Effector CD8-positive, alpha-beta T cell (primary cell): Measurements from ENCODE around the gene PALLD.

Source experiments
- DNase-seq: peaks from one replicate; lab custom pipeline; 2025; lab: John Stamatoyannopoulos, UW

PALLD gene

GRCh38 chr4:168593399-168593798 is 96.5 kb downstream of the PALLD start:
- no peak for DNase-seq

DNA sequence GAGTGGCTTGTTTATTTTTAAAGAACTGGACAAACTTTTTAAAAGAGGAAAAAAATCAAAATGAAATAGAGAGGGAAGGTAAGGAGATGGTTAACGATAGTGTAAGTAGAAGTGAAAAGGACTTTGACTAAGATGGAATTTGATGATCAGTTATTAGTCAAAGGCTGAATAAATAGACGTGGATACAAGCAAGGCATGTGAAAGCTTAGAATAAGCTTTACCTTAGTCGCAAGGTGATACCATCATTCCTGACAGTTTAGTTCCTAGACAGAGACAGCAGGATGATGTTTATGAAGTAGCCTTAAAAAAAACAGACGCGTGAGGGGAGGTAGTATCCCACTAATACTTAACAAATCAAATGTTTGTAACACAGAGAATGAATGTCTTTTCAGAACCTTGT is 97.3 kb downstream of the PALLD start:
- DNase-seq: no peak

DNA sequence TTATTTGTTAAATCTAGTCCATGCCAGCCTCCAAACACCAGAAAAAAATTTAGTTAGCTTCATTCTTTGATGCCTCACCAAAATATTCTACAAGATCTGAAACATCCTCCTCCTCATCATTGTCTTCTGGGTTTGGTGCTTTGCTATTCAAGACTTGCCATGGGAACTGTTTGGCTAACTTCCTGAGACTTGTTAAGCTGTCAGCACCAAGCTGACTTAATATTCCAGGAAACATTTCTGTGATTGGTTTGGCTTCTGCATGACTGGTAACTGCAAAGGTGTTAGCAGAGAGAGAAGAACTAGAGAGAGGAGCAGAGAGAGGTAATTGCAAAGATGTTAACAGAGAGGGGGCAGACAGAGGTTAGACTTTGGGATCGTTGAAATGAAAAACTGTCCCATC is 101.3 kb downstream of the PALLD start:
- no peak for DNase-seq

GRCh38 chr4:168600796-168601583 is 104.1 kb downstream of the PALLD start:
- no peak for DNase-seq

DNA sequence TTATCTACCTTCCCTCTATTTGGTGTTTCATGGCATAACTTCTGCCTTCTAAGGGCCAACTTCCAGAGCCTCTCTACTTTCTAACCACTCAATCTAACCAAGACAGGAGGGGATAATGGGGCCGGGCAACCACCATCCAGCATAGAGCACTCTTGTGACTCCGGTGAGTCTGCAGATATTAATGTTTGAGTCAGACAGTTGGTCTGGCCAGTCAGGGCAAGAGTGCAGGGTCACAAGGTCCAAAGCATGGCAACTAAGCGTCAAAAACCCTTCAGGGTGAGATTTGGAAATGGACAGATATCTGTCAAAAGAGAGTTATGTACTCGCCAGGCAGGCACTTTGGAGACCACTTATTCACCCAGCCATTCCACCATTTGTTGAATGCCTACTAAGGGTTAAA is 105.0 kb downstream of the PALLD start:
- DNase-seq: no peak

DNA sequence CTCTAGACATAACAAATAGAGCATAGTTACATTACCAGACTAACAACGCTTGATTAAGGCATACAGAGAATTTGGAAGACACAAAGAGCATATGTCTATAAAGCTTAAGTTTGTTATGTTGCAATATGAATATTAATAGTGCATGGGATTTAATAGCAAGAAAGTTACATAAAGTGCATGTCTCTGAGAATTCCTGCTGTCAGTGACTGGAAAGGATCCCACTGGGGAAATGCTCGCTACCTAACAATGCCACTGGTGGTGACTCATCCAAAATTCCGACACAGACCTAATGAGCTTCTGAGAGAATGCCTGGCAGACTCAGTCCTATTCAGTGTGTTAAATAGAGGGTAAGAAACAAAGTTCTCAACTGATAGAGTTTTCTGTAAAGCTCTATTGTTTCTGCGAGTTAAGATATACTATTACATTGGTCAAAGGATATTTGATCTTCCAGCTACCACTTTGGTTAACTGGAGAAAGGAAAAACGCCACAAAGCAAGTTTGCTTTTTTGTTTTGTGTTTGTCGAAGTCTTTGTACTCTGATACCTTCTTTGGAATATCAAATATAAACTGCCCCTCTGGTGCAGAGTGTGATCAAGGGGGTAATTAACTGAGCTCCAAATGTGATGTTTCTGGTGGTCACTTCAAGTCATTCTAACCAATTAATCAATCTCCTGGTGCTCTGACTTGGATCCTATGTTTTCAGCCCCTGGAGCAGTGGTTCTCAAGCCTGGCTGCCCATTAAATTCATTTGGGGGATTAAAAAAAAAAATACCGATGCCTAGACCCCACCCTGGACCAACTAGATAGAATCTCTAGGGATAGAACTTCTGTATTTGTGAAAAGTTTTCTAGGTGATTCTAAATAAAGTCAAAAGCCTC is 107.9 kb downstream of the PALLD start:
- DNase-seq: no peak

GRCh38 chr4:168605411-168605810 is 108.6 kb downstream of the PALLD start:
- DNase-seq: no peak

GRCh38 chr4:168607215-168607614 is 110.4 kb downstream of the PALLD start:
- DNase-seq: no peak

DNA sequence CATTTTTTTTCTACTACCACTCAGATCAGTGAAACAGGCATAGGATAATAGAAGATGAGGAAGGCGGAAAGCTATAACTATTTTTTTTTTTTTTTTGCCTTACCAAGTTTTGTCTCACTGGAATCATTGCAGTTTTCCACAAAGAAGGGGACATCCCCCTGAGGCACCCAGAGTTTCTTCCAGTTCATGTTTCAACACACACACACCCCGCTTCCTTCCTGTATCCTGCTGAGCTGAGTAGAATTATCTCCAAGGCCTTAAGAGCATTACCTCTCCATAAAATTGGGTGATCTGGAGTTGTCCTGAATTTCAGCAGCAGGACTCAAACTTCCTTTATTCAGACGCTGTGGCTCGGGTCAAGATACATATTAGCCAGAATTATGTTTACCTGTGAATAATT is 111.9 kb downstream of the PALLD start:
- DNase-seq: no peak

- DNase-seq: no peak
Observed at GRCh38 chr4:168609369-168609768, 112.5 kb downstream of the PALLD start.

GRCh38 chr4:168610911-168611530 is 114.2 kb downstream of the PALLD start:
- no peak for DNase-seq

DNA sequence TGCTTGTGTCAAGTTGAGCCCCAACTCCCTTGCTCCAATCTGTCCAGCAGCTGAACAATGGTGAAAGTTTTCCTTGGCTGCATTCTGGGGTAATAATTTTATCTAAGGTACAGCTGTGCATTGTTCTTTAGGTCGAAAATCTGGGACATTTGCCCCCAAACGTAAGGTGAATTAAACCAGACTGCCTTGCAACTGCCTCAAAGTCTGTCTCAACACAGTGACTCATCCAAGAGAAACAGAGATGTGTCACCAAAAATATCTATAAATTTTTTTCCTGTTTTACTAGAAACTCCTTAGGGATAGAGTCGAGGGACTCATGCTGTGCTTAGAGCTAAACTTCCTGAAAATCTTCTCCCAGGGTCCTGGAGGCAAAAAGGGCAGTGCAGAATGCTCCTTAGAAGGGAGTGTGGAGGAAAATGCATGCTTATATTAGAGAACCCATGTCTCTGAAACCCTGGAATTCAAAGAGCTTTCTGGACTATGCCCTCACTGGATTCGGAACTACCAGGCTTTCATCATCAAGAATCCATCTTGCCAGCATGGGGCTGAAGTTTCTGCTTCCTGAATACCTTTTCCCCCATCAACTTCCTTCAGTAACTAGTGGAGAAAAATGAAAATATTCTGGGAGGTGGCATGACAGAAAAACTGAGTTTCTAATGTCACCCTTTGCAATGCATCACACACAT is 115.7 kb downstream of the PALLD start:
- no peak for DNase-seq

- no peak for DNase-seq
Observed at GRCh38 chr4:168613869-168614268, 117.0 kb downstream of the PALLD start.

DNA sequence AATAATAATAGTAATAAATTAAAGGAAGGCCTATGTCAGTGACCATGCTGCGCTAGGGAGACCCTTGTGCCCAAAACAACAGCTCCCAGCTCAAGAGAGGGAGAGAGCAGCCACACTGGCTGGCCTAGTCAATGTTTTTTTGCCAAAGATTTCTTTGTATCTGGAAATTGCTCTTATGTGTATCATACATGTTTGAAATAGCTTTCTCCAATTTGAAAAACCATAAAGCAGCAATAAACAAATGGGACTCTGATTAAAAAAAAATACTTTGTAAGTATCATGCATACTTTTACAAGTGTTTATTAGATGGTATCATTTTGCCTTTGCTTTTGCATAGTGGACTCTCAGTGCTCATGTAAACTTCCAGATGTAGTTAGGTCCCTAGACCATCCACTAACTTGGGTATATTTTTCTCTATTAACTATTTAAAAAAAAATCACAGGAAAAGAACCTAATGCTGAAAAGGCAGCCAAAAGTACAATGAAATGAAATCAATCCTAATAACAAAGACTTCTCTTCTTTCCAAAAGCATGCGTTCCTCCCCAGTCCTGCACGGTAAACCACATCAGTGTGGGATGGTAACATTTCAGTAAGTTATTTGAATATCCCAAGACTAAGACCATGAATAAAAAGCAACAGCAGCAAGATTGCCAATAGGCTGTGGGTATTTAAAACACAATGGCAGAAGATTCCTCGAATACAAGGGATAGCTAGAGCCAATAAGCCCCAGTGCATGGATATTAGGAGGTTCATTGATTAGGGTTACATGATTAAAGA is 117.6 kb downstream of the PALLD start:
- no peak for DNase-seq

DNA sequence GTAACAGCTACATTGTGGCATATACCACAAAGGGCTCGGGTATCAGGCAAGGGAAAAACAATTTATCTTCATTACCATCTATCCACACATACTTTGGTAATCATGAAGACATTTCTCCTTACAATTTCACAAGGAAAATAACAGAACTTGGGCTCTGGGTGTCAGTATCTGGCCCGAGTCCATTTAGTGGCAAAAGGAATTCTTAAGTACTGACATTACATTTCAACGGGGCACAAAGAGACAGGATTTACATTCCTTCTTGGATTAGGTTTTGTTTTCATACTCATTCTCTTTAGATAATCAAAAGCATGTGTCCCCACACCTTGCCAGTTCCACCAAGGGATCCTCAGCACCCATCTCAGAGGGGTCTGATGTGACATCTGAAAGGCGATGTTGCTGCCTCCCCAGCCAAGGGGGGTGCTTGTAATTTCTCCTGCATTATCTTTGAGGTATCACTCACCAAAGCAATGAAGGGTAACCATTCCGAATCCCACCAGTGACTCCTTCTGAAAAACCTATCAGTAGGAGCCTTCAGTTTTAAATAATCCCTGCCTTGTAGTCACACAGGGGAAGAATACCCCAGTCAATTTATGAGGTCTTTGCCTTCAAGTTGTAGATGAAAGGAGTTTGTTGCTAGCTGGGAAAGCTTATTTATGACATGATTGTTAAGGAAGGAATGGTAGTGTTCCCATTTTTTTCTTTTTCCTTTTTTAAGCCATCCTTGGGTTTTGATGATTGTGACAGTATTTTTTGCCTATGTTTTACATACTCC is 118.6 kb downstream of the PALLD start:
- no peak for DNase-seq

- DNase-seq: no peak
Observed at GRCh38 chr4:168618577-168619265, 121.9 kb downstream of the PALLD start.

DNA sequence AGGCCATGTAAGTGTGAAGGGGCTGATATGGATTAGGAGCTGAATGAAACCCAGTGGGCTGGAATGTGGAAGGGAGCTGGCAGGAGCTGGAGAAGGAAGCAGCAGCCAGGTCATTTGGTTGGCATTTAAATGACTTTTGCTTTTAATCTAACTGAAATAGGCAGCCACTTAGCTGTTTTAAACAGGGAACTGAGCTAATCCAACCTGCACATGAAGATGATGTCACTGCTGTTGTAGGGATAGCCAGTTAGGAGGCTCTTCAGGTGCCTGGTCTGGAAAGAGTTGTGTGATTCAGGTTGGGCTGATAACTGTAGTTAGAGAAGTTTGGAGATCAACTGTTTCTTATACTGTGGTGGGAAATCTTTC is 122.4 kb downstream of the PALLD start:
- no peak for DNase-seq

DNA sequence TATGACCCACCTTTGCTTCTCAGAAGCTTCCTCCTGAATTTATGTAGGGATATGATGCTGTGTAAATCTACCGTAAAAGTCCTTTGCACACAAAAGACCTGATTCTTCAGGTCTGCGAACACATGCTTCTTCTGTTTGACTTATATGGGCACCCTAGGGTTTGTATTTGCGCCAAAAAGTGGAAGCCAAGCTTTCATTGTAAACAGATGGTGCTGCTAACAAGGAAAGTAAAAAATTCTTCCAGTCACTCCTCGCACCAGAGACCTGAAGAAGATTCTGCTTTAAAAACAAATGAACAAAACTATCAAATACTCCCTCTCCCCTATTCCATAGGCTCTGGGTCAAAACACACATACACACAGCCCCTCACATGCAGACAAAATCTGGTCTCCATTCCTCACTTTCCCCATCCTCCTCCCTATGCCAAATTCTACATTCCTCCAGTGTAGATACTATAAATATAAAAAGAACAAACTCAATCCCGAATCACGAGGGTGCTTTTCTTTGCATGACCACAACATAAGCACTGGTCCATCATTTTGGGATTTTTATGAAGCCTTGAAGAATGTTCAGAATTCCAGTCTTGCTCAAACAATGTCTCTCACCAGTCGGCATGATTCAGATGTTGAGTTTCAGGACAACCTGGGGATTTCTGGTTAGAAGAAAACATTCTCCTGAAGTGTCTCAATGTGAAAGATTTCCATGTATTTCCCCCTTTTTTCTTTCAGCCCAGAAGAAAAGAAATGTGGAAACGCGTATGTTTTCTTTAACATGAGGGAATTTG is 125.1 kb downstream of the PALLD start:
- no peak for DNase-seq

DNA sequence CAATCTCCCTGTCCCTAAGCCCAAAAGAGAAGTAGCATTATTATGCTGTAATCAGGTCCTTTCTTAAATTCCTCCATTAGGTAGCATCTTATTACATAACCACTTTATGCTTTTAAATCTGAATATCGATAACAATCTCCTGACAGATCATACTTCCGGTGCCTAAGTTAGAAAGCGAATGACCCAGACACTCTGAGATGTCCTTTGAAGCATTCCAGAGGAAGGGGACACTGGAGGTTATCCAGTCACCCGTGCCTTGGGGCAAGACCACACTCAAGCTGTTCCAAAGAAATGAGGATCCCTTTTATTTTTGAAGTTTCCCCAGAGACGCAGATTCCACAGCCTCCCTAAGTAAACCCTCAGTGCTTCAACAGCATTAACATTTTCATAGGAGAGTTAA is 125.7 kb downstream of the PALLD start:
- no peak for DNase-seq
